ENCODE results near the gene AAGAB.

AAGAB gene

GRCh38 chr15:67216859-67217258 is 37.6 kb downstream of the AAGAB start:
- no peak overlapping the region for H3K27ac ChIP-seq

GRCh38 chr15:67215102-67215501 is 39.4 kb downstream of the AAGAB start:
- no peak for TF ChIP-seq CTCF (conservative IDR thresholded peaks at IDR 0.05)
- TF ChIP-seq ZFX (IDR thresholded peaks at IDR 0.05): no peak
- H3K27ac ChIP-seq: no peak overlapping the region

More at GRCh38 chr15:67216859-67217258, 37.6 kb downstream of the AAGAB start:
- TF ChIP-seq CTCF (conservative IDR thresholded peaks at IDR 0.05): no peak
- TF ChIP-seq ZFX (IDR thresholded peaks at IDR 0.05): no peak

GRCh38 chr15:67212684-67213367 is 41.6 kb downstream of the AAGAB start:
- no peak for TF ChIP-seq ZFX (IDR thresholded peaks at IDR 0.05)
- no peak for TF ChIP-seq CTCF (conservative IDR thresholded peaks at IDR 0.05)
- H3K27ac ChIP-seq: no peak overlapping the region

GRCh38 chr15:67210555-67211168 is 43.8 kb downstream of the AAGAB start:
- H3K27ac ChIP-seq: no peak overlapping the region
- no peak for TF ChIP-seq CTCF (conservative IDR thresholded peaks at IDR 0.05)
- no peak for TF ChIP-seq ZFX (IDR thresholded peaks at IDR 0.05)

- no peak overlapping the region for H3K27ac ChIP-seq
- TF ChIP-seq ZFX (IDR thresholded peaks at IDR 0.05) (no peak), CTCF (conservative IDR thresholded peaks at IDR 0.05) (no peak)
Observed at GRCh38 chr15:67208396-67208795, 46.1 kb downstream of the AAGAB start.

GRCh38 chr15:67207555-67208207 is 46.8 kb downstream of the AAGAB start:
- no peak overlapping the region for H3K27ac ChIP-seq
- TF ChIP-seq CTCF (conservative IDR thresholded peaks at IDR 0.05): no peak
- TF ChIP-seq ZFX (IDR thresholded peaks at IDR 0.05): no peak

- no peak overlapping the region for H3K27ac ChIP-seq
- TF ChIP-seq CTCF (conservative IDR thresholded peaks at IDR 0.05) (no peak), ZFX (IDR thresholded peaks at IDR 0.05) (no peak)
Observed at GRCh38 chr15:67202991-67203390, 51.5 kb downstream of the AAGAB start.

Measured in C4-2B (cell line).